GM20431 (cell line): ENCODE data around the gene EFNA5.
"Not testable (repeated sequence)": the region's sequence is repeated elsewhere in the genome, so short reads cannot be mapped to it uniquely, and the experiment has no call there.

ENCODE experiments used
- in situ Hi-C: fragments of 300-500 bp; cut with MseI, MboI; formaldehyde crosslinking; loops from one replicate; pipeline ENCODE4 v1.15.0; 2020; ENCODE audit warnings: low sequenced_read_pairs; ENCODE audit not compliant: unreplicated experiment

EFNA5 gene

DNA sequence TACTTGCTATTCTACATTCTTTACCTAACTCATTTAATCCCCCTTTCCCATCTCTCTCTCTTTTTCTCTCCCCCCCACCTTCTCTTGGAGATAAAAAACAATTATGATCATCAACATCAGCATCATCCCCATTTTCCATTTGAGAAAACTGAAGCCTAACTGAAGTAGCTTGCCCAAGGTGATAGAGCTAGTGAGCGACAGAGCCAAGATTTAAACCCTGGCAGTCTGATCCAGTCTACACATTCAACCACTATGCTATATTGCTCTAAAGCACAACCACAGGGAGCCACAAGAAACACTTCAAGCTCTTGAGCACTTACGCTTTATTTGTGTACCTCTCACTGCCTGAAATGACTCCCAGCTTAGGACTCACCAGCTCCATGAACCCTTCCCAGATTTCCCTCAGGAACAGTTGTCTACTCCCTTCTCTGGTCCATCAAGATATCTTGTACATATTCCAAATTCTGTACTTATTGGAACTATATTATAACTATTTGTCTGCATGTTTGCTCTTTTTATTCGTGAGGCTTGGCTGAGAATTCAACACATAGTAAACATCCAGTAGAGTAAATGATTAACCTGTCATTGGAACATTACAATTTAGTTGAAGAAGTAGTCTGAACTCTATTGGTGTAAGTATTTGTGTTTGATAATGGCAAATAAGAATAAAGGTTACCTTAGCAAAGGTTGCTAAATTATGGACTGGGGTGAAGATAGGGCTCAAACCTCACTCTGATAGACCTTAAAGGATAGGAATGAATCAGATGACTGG, 164.8 kb downstream of the EFNA5 start:
- in situ Hi-C loops, result no loop called here

DNA sequence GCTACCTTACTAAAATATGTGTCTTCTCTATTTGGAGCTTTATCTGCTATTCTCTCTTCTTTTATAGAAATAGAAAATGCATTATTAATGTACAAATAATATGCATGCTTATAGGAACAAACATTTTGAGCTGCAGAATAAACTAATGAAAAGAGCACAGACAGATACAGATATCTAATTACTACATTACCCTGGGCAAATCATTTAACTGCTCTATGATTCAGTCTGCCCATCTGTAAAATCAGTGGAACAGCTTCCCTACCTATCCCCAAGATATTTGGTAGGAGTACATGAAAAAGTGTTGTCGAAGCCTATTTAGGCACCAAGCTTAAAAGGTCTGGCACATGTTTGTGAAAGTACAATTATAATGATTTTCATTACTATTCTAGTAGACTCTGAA, 166.3 kb downstream of the EFNA5 start:
- in situ Hi-C loops, result no loop called here

DNA sequence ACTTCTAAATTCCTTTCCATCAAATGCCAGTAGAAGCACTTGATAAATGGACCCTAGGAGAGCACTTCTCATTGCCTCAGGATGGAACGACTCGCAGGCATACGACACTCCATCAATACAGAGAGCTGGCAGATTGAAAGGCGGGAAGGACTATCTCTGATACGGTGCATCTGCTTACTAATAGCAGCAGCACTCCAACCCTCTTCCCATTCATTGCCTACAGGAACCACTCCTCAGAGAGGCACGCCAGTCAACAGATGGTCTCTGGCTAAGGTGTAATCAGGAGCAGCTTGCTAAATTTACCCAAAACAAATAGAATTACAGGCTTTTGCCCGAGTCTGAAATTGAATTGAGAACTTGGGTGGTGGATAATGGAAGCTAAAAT, 168.1 kb downstream of the EFNA5 start:
- in situ Hi-C loops, result no loop called here

DNA sequence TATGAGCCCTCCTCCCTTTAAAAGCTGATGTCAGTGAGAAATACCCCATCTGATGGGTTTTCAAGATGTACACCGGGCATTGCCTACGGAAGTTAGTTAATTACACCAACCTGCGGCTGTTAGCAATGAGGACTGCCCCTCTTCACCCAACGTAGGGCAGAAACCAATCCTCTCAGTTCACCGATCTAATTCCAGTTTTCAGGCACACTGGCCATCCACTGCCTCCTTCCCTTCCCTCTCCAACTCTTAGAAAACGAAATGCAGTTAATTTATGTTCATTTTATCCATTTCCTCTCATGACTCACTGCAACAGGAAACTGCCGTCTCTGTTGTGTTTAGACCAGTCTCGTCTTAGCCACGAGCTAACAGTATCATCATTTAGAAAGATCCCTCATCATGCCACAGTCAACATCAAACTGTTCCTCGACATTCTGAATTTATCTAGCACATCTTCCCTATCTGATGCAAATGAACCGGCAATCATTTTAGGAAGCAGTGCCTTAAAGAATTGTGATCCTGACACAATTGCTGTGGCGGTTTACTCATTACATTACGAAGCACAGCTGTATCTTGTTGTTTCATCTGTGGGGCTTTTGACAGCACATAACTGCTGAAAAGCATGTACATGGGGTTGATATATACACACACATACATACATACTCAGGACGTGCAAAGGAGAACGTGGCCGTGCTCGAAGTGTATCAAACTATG, 168.6 kb downstream of the EFNA5 start:
- in situ Hi-C loops, result no loop called here

DNA sequence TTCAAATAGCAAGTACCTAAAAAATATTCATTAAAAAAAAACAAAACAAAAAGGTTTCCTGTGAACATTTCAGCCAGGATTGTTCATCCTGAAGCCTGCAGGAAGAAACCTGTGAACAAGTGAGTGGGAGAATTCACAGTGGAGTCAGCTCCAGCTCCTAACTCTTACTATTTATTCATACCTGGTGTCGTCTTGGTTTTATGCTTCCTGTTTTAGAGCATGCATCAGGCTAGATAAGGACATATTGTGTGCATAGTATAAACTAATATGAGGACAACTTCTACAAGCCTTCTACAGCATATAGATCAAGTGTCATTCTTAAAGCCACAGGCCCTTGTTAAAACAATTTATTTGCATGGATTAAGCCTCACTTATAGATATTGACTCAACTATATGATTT, 169.9 kb downstream of the EFNA5 start:
- in situ Hi-C loops, result no loop called here

DNA sequence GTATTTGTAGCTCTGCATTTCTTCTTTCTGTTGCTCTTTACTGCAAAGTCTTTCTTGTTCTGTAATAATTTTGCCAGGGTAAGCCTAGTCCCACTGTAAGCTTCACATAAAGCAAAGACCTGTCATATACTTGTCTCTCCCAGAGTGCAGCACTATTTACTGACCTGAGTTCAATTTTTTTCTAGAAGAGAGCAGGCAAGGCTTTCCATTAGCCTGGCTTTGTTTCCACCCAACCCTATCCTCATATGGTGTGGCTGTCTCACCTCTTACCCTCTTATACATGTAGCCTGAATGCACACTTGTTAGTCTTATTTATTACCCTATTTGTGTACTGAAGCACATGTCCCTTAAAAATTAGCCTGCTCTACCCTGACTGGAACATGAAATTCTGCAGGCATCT, 170.4 kb downstream of the EFNA5 start:
- in situ Hi-C loops, result no loop called here

DNA sequence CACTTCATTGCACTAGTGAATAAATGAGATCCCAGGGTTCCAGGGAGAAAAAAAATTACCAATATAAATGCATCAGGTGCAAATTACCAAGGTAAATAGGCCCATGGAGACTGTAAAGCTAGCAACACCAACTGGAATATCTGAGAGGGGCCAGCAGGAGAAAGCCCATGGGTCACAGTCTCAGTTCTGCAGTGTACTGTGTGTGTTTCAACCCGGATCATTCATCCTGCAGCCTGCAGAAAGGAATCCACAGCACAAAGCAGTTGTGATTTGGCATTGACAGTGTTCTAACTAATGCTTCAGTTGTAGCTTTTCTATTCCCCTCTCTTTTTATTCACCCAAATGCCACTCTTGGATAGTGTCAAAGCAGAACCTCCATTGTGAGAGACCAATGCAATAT, 171.0 kb downstream of the EFNA5 start:
- in situ Hi-C loops, result no loop called here

DNA sequence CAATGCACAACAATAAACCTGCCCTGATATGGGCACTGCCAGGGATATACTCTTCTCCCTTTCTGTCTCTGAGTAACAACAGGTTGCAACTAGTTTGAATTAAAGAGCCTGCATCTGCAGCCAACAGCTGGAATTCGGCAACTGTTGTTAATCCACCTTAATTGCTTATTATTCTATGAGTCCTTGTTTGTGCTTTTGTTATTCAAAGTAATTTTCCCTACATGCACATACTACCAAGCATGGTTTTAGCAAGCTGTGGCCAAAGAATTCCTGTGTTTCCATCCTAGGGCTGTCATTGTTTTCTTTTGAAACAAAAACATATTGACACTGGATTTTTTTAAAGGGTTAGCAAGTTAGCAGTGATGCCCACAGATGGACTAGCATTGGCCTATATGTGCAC, 171.5 kb downstream of the EFNA5 start:
- in situ Hi-C loops, result no loop called here

DNA sequence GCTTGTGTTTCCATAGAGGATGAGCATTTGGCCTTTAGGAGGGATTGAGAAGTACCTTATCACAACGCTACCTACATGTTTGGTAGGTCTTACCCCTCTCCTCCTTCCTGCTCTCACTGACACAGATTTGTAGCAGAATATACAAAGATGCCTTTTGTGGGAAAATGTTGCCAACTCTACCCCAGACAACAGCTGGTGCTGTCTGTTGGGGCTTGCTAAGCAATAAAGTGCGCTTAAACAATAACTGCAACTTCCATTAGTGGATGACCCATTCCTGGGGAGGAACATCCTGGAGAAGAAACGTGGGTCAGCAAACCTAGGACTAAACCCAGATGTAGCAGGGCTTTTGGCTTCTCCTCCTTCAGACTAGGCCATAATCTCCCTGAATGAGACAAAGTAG, 174.3 kb downstream of the EFNA5 start:
- in situ Hi-C loops, result no loop called here

DNA sequence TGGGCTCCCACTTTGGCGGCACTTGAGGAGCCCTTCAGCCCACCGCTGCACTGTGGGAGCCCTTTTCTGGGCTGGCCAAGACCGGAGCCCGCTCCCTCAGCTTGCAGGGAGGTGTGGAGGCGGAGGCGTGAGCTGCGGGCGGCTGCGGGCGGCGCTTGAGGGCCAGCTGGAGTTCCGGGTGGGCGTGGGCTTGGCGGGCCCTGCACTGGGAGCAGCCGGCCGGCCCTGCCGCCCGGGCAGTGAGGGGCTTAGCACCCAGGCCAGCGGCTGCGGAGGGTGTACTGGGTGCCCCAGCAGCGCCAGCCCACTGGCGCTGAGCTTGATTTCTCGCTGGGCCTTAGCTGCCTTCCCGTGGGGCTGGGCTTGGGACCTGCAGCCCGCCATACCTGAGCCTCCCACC, 176.6 kb downstream of the EFNA5 start:
- in situ Hi-C loops, result not testable (repeated sequence)

DNA sequence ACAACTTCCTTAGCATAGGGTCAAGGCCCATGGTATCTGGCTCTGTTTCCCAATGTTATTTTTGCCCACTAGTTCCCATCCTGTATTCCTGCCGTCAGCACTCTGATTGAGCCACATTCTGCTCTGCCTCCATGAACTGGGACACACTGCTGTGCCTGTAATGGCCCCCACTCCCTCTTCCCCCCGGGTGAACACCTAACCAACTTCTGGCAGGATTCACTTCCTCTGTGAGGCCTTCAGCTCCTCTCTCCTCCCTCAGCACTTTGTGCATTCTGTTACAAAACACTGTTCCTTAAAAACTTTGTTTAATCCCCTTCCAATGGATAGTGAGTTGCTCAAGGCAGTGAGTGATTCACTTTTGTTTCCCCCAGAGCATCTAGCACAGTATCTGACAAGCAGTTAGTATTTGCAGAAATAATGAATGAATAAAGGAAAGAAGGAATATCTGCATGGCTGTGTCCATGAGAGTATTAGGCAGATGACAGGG, 183.6 kb downstream of the EFNA5 start:
- in situ Hi-C loops, result no loop called here

DNA sequence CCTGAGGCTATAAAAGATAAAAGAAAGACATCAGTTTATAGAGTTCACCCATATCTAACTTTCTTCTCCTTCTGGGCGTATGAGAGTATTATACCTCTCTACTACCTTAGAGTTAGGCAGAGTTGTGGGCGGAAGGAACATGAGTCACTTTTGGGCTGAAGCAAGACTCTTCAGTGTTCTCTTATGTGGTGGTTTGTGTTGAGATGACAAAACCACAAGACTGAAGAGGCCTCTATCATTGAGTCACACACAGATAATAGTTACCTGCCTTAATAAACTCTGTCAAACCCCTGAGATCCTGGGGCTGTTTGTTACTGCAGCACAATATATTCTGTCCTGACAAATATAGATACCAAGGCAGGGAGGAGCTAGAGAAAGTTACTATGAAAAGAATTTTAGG, 184.2 kb downstream of the EFNA5 start:
- in situ Hi-C loops, result no loop called here

DNA sequence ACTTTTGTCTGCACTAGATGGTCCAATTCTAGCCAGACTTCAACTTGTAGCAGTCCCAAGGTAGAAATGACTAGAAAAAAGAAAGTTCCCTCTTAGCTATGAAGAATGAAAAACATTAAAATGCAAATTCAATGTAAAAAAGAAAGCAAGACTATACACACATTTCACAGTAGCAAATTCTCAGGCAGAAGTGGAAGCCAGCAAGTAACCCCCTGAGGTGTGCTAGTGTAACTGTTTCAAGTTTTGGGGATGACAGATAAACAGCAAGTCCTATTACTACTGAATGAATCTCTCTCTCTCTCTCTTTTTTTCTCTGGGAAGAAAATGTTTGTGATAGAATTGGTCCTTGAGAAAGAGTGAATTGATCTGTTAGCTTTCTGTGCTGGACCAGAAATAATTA, 185.6 kb downstream of the EFNA5 start:
- in situ Hi-C loops, result no loop called here

DNA sequence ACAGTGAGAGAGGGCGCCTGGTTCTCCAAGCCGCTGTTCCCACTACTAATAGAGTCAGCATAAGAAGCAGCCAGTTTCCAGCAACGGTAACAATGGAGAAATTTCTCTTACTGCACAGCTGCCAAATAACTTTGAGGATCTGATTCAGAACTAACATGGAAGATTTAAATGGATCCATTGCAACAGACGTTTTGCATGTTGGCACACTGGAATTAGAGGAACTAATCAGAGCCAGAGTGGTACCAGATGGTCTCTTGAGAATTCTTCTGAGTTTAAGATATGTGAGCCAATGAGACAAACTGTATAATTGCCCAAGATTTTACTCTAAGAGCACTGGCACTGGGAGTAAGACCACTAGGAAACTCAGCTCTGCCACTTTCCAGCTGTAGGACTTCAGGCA, 186.5 kb downstream of the EFNA5 start:
- in situ Hi-C loops, result no loop called here

DNA sequence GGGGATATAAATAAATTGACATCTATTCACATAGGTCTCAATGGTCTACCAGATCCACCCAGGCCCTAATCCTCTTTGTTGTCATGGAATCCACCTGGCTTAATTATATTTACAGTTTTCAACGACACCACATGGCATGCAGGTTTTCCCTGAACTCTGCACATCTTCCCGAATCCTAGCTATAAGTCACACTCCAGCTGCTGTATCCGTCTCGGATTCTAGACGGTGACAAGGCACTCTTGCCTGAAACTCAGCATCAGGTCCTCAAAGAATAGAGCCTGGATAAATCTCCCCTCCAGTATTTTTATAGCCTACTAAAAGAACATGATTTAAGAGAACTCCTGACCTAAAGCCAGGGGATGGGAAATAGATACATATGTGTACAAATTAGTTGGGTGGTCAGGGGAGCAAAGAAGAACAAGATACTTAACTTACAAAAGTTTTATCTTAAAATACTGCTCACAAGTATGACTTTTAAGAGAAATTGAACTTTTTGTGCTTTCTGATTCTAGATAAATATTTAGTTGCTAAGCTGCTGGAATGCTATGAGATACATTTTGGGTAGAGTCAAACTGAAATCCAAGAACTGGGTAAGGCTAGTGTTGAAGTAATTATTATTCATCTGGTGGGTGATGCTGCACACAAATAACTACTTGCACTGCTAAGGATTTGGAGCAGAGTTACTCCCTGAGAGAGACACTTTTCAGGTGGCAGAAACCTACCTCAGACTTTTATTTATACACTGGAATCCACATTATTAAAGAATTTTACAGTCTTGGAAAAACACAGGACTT, 187.3 kb downstream of the EFNA5 start:
- in situ Hi-C loops, result no loop called here

DNA sequence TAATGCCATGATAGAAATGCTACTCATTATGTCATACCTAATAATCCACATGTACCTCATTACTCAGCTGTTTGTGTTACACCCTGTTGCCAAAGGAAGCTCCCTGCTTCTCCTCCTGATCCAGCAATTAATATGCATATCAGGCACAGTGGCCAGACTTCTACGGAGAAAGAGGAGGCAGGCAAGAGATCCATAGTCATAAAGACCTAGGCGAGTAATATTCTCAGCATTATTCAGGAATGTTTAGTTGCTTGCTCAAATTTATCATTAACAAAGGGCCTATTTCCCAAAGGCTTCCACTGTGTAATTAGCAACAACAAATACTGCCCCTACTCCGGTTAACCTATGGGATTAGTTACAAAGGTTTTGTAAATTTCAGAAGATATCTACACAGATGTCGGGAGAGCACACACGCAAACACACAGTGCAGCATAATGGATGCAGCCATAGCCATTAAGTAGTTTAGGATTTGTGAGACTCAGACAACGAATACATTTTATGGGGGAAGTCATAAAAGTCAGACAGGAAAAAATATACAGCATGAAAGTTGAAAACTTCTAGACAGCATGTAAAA, 192.6 kb downstream of the EFNA5 start:
- in situ Hi-C loops, result no loop called here

DNA sequence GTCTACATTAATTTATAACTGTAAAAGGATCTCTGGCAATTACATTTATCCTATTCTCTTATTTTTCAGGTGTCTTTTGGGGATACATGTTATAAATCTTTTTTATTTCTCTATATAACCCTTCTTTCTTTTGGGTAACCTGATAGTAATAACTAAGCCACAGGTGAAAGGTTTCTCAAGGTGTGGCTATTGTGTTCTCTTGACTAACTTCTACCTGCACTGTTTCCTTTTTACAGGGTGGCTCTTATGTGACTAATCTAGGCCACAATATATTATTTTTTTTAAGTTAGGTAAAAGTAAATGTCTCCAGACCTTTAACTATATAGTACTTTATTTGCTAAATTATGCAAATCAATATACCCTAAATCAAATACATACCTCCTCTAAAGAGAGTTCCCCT, 193.2 kb downstream of the EFNA5 start:
- in situ Hi-C loops, result no loop called here

DNA sequence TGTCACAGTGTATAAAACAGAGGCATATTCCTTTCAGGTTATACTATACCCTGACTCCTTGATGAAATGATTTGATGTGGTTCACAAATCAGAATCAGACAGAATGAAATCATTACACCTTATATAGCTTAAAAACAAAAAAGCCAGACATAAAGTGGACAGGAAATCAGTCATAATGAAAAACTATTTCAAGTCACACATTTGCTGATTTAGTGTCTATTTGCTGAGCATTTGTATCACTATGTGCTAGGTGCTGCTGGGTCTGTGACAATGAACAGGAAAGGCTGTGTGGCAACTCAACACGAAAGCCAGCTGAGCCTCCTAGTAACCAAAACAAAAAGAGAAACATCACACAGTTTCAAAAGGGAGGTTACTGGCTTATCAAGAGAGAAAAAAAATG, 194.0 kb downstream of the EFNA5 start:
- in situ Hi-C loops, result no loop called here

DNA sequence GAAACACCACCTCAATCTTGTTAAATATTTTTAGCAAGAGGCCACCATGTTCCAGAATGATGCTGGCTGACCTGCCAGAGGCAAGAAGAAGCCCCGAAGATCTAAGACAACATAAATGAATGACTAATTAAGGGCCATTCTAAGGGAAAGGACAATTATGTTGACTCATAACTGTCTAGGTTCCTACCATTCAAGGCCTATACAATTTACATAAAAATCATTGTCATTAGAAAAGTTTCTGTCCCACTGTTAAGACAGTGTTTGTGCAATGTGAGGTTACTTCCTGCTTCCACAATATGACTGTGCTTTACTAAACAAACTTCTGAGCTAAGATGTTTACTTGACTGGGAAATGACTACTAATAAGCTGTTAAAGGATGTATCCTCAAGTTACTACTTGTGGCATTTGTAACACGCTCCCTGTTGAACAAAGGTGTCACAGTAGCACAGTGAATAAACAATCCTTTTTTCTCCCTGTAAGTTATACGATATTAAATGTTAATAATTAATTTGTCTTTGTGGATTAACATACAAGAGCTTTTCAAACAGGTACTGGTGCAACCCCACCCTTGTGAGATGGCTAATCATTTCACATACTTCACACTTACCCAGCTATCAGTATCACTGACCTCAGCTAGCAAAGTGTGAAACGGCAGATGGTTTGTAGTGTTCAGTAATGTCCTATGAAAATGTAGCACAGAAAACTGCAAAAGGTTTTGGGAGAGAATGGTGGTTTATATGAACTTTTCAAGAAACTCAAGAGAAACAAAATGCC, 195.8 kb downstream of the EFNA5 start:
- in situ Hi-C loops, result no loop called here

DNA sequence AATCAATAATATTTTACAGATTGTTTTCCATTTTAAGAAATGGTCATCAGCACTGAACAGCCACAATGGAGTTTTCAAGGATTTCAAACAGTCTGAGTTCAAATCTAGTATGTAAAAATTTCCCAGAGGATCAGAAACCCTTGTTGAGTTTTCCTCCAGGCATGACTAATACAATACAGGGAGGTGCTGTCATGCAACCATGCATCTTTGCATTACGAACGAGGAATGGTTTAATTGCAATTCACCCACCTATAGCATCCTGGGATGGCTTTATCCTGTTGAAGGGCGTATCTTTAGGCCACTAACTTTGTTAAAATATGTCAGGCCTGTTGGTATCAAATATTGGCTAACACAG, 196.4 kb downstream of the EFNA5 start:
- in situ Hi-C loops, result no loop called here
